Effector CD4-positive, alpha-beta T cell (primary cell): Measurements from ENCODE around the gene RIMS3.

Experiments
- DNase-seq: peaks from one replicate; pipeline ENCODE4 v3.0.0-alpha.2; 2020

The RIMS3 gene

GRCh38 chr1:40652979-40653378 is 12.5 kb downstream of the RIMS3 start:
- no peak for DNase-seq

- no peak for DNase-seq
Observed at GRCh38 chr1:40652468-40652867, 13.0 kb downstream of the RIMS3 start.

- DNase-seq: no peak
Observed at GRCh38 chr1:40651138-40651857, 14.2 kb downstream of the RIMS3 start.

- DNase-seq: no peak
Observed at GRCh38 chr1:40650075-40650474, 15.4 kb downstream of the RIMS3 start.

GRCh38 chr1:40649592-40649930 is 15.9 kb downstream of the RIMS3 start:
- no peak for DNase-seq

- no peak for DNase-seq
Observed at GRCh38 chr1:40648928-40649591, 16.4 kb downstream of the RIMS3 start.

- no peak for DNase-seq
Observed at GRCh38 chr1:40648200-40648599, 17.3 kb downstream of the RIMS3 start.

GRCh38 chr1:40646315-40646714 is 19.2 kb downstream of the RIMS3 start:
- DNase-seq: no peak

- no peak for DNase-seq
Observed at GRCh38 chr1:40645118-40645680, 20.3 kb downstream of the RIMS3 start.

- no peak for DNase-seq
Observed at GRCh38 chr1:40641601-40642242, 23.8 kb downstream of the RIMS3 start.

GRCh38 chr1:40640314-40641076 is 25.0 kb downstream of the RIMS3 start:
- no peak for DNase-seq

- no peak for DNase-seq
Observed at GRCh38 chr1:40638097-40639036, 27.1 kb downstream of the RIMS3 start.

GRCh38 chr1:40637470-40638007 is 27.9 kb downstream of the RIMS3 start:
- DNase-seq: no peak

- DNase-seq: no peak
Observed at GRCh38 chr1:40636777-40637176, 28.7 kb downstream of the RIMS3 start.

GRCh38 chr1:40635763-40636500 is 29.6 kb downstream of the RIMS3 start:
- no peak for DNase-seq

GRCh38 chr1:40634901-40635655 is 30.4 kb downstream of the RIMS3 start:
- DNase-seq: no peak

GRCh38 chr1:40633931-40634376 is 31.5 kb downstream of the RIMS3 start:
- DNase-seq: no peak

GRCh38 chr1:40633523-40633922 is 32.0 kb downstream of the RIMS3 start:
- no peak for DNase-seq

GRCh38 chr1:40630488-40631223 is 34.8 kb downstream of the RIMS3 start:
- DNase-seq: no peak
